GM19467 (cell line): ENCODE results near the gene GALK2.
A peak's percentile ranks its signal among the peaks of the same experiment; 100 is the strongest.

Experiments
- ATAC-seq: cut with Tn5 transposase; IDR thresholded peaks from one replicate; pipeline ENCODE4 v1.9.1; 2021; ENCODE audit warnings: mild to moderate bottlenecking, moderate library complexity; ENCODE audit not compliant: unreplicated experiment

The GALK2 gene

DNA sequence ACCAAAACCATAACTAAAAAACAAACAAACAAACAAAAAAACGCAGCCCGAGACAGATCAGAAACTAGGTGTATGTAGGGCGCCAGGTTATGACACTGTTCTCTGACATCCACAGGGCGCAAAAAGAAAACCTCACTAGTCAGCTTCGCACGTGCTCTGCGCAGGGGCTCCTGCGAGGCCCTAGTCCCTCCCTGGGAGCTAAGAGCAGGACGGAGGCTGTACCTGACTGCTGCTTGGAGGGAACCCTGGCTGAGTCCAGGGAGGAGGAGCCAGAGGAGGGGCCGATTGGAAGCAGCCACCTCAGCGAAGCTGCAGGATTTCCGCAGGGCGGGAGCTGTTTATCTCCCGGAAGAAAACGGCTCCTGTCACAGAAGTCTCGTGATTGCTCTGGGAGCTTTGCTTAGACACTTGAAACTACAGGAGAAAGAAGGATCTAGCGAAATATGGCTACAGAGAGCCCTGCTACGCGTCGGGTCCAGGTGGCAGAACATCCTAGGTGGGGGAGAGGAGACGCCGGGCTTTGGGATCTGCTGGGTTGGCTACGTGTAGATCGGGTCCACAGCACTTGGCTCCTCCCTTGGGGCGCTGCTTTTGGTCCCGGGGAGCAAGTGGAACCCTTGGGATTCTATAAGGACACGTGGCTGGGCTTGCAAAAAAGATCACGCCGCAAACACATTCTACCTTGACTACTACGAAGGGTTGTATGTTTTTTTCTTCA, at the start of gene GALK2:
GALK2 (plus strand) TSS at position 368 of the 718 bp plus-strand sequence; CDS start at position 444, 76 bp downstream.
- peak; percentile 94 for ATAC-seq

DNA sequence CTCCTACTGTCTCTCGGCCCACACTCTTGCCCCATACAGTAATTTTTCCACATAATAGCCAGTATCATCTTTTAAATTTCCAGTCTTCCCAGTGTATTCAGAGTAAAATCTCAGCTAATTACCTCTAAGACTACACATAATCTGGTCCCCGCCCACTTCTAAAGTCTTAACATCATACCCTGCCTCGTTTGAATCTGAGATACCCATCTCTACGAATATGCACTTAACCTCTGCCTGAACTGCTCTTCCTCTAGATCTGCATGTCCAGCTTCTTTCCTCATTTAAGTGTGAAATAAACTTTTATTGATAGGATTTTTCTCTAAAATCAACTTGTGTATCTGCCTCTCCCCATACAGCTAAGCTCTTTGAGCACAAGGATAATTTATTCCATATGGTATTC, 49.2 kb upstream of the GALK2 start:
- ATAC-seq = no peak

DNA sequence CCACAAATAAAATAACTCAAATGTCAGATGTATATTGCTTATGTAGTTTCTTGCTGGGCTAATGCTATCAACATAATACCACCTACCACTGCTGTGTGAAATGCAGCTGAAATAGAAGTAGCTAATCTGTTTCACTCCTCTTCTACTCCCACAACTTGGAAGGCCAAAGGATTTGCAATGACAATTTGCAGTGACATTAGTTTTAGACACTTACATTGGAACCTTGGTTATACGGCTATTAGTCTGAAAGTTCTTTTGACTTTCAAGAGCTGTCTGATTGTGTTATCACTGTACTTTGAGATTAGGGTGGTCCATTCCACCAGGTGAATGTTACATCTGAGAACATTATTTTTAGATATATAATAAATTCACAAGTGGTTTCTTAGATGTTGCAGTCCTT, 48.1 kb upstream of the GALK2 start:
- no peak for ATAC-seq

DNA sequence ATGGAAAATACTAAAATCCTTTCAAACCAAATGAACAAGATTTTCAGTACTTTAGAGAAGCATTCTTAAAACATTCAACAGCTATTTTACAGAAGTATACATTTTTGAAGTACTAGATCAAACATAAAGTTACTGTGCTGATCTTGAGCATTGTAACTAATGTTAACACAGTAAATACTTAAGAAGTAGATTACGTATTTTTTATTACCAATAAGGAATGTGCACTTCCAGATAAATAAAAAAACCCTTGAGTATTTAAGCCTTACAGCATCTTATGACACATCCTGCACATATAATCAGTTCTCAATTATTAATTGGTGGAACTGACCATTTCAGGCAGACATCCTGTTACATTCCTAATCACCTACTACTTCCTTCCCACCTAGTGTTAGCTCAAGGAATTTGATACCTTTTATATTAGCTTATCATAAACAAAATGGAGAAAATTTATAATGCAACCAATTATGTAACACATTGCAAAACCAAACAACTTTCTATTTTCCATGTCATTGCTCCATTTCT, 47.4 kb upstream of the GALK2 start:
- ATAC-seq = no peak

DNA sequence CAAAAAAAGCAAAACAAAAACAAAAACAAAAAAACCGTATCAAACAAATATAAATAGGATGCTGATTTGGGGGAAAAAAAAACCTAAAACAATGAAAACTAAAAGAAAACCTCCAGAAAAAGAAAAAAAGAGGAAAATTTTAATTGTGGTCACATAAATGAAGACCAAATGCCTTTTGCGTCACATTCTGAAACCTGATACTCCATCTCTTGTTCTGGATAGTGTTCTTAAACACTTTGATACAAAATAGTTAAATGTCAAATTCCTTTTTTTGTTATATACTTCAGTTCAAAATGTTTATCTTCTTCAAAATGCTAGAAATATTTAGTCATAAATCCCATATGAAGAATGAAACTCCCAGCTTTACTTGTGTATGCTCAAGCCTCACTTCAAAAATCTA, 45.7 kb upstream of the GALK2 start:
- no peak for ATAC-seq

DNA sequence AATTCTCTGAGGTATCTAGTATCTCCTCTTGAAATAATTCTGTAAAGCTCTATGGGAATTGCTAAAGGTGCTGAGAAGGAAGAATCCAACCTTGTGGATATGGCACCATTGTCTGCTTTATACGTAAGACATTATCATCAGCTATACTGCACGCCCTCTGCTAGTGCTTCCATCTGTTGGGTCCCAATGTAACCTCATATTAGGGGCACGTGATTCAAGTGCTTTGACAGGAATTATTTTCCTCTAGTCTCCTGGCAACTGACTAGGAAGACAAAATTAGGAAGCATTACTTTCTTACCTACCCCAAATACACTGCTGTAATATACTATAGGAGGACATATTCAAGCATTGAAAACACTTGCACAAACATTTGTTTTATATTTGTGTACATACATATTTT, 38.6 kb upstream of the GALK2 start:
- no peak for ATAC-seq

DNA sequence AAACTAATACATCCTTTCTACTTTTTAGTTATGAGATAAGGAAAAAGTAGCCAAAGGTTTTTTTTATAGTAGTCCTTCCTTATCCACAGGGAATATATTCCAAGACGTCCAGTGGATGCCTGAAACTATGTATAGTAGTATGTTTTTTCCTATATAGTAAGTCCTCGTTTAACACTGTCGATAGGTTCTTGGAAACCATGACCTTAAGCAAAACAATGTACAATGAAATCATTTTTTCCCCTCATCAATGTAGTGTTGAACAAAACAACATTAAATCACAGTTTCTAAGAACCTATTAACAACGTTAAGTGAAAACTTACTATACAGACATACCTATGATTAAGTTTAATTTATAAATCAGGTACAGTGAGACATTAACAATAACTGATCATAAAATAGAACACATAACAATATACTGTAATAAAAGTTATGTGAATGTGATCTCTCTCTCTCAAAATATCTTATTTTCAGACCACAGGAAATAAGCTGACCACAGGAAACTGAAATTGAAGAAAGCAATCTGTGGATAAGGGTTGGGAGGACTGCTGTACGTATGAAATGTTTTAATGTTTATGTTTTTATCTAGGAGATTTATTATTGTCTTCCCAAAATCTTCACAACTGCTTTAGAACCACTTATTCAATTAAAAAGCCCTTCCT, 35.2 kb upstream of the GALK2 start:
- peak; percentile 34 for ATAC-seq

DNA sequence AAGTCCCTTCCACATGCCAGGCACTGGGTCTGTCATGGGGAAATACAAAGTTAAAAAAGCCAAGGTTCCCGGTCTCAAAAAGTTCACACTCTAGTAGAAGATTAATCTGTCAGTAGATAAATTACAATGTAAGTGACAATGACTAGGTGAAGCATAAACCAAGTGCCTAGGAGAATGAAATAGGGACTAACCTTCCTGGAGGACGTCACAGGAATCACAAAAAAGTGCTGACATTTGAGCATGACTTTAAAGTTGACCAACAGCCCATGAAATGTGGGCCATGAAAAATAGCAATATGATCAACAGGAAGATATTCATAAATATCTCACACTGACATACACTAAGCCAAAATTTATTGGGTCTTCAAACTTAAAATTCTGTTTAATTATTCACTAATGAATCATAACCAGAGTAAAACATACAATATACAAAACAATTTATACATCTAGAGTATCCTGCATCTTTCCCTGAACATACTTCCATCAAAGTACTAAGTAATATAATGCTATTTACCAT, 34.6 kb upstream of the GALK2 start:
- ATAC-seq = peak; percentile 43

DNA sequence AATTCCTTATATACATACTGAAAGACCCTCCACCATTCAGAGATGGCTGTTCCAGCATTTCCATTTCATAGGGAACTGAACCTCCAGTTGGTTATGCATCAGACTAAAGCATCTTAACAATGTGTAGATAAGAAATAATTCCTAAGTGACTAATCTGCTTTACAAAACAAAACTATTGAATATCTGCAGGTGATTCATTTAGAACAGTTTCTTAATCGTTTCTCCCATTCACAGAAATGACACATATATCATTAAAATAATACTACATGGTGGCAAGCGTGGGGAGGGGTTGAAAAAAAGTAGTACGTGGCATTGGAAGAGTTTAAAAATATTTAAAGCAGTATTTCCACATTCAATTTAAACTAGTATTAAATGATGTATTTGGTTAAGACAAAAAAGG, 34.1 kb upstream of the GALK2 start:
- no peak for ATAC-seq

DNA sequence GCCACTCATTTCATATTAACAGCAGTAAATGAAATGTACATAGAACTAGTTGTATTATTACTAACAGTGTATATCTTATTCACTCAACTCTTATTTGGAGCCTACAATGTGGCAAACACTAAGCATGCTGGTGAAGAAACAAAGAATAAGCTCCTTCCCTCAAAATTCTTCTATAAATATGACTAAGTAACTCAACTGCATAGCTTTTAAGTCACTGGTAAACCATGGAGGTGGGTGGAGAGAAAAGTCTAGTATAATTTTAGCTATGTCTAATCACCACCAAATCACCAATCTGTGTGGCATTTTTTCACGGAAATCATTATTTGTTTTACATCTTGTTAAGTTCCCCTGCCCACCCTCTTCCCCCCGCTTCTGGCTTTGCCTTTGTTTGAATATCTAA, 32.2 kb upstream of the GALK2 start:
- no peak for ATAC-seq

DNA sequence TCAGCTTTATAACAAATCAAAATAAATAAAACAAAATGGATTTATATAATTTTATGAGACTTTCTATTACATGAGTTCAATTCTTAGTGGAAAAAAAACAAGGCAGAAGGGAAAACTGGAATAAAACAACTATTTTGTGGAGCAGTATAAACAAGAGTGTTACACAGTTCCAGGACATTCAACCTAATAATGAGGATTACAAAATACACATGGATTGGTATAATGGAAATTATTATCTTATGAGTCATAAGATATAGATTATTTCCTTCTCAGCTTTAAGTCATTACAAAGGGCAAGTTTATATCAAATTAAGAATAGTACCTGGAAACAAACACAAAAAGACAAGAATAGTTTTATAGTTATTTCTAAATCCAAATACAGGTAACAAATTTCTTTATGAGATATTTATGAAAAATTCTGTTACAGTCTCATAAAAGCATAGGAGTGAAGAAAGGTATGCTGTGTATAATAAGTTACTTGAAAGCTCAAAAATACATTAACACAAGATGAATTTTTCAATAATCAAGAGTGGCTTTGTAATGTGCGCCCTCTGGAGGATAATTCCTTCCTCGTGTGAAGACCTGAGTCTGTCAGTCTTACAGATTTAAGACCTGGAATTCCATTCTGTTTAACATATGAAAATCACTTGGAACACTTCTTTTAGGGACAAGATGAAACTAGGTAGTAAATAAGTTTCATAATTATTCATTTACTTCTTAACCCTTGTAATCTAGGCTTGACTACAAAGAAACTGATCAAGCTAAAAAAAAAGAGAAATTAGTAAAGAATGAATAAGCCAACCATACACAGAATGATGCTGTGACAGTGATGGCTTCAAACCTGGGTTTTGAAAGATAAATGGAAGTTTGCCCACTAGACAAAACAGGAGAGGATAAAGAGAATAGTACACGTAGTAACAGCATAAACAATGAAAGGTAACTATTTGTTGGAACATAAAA, 24.1 kb upstream of the GALK2 start:
- ATAC-seq = no peak

DNA sequence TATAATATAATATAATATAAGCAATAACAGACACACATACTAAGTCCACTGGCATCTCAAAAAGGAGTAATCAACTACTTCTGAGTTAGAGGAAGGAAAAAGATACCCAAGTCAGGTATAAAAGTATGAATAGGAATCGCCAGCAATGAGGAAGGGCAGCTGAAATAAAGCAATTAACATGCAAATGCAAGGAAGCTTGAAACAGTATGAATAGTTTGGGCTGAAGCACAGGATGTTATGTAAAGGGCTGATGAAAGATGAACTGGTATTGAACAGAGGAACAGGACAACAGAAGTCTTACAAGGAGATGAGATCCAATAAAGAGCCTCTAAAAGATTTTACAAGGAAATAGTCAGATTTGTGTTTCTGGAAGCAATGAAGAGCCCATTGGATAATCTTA, 21.7 kb upstream of the GALK2 start:
- no peak for ATAC-seq

DNA sequence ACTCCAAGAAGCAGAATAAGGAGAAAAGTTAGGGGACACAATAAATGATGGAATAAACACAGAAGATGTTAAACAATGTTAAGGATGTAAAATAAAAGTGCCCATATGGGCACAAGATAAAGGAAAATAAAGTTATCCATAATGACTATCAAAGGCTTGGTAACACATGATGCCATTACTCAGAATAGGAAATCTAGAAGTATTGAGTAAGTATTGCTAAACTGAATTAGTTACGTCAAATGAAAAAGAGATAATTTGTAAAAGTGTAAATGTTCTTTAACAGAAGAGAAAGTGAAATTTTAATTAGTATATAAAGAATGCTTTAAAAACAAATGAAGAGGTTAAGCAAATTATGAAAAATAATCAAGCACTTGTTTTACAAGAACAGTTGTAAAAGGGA, 21.3 kb upstream of the GALK2 start:
- ATAC-seq = no peak

DNA sequence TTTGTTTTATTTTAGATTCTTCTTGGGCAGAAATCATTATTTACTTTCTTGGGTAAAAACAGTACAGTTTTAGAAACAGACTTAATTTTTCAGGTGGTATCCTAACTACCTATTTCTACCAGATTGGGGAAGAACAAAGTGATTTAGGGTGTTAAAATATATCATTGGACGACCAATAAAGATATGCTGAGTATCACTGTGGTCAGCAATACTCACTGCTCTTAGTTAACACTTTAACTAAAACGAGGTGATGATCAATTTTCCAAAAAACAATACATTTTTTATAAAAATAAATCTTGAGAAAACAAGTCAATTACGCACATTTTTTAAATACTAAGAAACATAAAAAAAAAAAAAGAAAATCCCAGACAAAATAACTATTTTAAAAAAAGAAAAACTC, 18.2 kb upstream of the GALK2 start:
- no peak for ATAC-seq

DNA sequence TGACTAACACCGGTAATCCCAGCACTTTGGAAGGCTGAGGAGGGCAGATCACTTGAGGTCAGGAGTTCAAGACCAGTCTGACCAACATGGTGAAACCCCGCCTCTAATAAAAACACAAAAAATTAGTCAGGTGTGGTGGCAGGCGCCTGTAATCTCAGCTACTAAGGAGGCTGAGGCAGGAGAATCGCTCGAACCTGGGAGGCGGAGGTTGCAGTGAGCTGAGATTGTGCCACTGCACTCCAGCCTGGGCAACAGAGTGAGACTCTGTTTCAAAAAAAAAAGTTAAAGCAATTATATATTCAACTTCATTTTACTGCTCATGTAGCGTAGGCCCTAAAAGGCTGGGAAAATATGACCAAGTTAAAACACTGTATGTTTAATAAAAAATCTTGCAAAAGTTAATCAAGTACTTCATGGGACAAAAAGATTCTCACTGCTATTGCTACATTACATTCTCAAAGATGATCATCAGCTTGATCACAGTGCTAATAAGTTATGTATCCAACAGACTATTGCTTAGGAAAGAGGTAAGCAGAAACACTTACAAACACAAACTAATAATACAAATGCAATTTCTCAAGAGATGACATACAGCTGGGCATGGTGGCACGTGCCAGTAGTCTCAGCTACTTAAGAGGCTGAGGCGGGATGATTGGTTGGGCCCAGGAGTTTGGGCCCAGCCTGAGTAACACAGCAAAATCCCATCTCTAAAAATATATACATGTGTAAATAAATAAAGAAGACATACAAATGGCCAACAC, 17.3 kb upstream of the GALK2 start:
- no peak for ATAC-seq

DNA sequence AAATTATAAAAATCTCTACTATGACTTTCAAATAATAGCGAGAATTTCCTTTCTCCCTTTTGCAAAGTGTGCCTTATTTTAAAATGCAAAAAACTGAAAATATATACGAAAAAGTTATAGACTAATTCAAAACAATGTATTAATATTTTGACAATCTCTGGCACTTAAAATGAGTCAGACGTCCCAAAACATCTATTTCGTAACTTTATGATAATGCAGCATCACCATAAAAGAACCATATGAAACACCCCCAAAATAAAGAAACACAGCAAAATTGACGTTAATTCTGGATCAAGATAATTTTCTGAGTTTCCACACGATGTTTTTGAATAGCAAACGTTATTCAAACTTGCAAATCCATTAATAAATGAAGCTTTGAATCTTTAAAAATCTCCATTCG, 15.7 kb upstream of the GALK2 start:
- ATAC-seq = no peak

DNA sequence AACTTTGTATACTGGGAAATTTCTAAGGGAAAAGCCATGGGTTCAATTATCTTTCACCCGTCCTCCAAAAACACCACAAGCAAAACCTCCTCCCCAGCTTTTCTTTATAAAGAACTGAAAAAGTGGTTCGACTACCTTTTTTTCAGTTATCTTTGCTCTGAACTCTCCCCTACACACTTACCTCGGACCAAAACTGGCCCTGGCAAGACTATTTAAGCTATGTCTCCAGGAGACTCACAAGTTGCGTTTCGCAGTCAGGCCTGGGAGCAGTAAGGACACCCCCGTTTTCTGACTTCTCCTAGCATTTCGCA, 15.3 kb upstream of the GALK2 start:
- no peak for ATAC-seq

DNA sequence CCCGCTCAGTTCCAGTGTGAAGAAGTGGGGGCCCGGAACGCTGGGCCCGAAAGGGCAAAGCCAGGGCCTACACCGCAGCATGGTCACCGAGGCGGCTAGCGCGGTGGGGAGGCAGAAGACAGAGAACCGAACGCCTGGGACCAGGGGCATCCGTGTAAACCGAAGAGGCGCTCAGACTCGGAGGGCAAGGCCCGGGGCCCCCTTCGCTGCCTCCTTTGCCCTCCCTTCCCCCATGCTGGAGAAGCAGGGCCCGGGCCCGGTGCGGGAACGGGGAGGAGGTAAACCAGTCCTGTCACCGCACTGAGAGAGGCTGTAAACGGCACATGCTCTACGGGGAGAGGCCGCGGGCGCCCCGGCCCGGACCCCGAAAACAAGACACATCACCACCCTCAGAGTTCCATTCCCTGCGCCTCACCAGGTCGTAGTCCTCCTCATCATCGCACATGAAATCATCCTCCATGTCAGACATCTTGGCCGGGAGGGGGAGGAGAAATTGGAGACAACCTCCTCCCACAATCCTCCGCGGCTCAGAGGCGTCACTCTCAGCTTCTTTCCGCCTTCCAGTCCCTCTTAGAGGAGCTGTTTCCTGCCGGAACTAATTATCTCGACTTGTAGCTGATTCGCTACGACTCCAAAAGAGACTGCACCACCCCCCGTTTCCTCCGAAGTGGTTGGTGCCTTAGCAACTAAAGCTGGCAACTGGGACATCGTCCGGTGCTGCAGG, 14.8 kb upstream of the GALK2 start, which contains the start of gene COPS2:
COPS2 (minus strand) TSS at position 490 of the 724 bp plus-strand sequence; CDS start at position 469, 21 bp downstream.
- peak; percentile 93 for ATAC-seq

DNA sequence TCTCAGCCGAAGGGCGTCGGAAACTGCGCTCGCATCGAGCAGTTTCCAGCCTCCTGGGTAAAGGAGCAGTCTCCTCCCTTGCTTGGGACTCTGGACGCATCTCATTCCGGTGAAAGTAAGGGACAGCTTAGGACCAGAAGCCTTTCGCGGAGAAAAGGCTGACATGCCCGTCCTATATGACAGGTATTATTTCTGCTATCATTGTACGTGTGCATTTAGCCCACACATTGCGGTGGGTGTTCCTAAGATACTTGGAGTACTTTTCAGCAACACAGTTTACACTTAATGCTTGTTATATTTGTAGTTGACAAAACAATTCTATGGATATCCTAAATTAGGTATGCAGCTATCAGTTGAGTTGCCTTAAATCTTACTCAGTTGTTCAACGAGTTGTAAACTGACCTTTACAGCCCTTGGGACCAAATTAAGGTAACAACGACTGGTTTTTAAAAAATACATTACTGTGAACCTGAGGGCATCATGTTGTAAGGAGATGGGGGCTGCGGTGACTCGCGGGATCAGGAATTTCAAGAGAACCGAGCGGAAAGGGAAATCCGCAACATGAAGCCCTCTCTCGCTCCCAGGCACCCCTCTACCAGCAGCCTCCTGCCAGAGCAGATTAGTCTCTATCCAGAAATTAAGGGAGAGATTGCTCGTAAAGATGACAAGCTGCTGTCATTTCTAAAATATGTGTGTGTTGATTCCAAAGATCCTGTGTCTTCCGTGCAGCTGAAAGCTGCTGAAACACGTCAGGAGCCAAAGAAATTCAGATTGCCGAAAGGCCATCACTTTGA, 14.0 kb upstream of the GALK2 start:
- ATAC-seq = no peak
